PFSK-1 (cell line): ENCODE measurements around the gene PCSK6.

Experiments used
- POLR2AphosphoS5 ChIP-seq: IDR thresholded peaks from 2 replicates; pipeline ENCODE4 v1.6.1; 2012; ENCODE audit warnings: low read depth, mild to moderate bottlenecking, control low read depth, low read length, moderate library complexity
- TAF1 ChIP-seq: IDR thresholded peaks from 2 replicates; pipeline ENCODE4 v1.6.1; 2012; ENCODE audit warnings: low read length, control low read depth, borderline replicate concordance; ENCODE audit not compliant: insufficient read depth

DNA sequence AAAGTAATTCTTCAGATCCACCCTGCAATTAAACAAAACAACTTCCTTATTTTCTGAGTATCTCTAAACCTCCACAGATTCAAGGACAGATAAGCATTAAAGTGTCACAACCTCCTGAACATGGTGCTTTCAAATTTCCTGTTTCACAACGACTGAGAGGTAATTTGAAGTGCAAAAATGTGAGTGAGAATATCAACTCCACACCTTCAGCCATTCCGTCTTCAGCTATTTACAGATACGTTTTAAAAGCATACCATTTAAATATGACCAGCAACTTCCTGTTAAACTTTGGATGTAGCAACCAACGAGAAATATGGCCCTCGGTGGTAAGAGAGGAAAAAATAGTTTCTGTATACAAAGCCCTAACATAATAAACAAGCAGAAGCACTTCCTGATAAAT is 32.1 kb upstream of the PCSK6 start:
- TF ChIP-seq POLR2AphosphoS5, result no peak
- no peak for TF ChIP-seq TAF1
